ENCODE data around the gene VPS45.
"Not testable (repeated sequence)": the region's sequence is repeated elsewhere in the genome, so short reads cannot be mapped to it uniquely, and the experiment has no call there.

DNA sequence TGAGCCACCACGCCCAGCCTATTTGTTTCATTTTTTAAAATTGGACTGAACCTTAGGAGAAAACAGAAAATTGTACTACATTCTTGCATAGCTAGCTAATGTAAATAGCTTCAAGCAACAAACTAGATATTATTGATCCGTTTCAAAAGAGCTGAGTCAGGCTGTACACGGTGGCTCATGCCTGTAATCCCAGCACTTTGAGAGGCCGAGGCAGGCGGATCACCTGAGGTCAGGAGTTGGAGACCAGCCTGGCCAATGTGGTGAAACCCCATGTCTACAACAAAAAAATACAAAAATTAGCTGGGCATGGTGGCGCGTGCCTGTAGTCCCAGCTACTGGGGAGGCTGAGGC is 118.8 kb downstream of the VPS45 start:
- not testable (repeated sequence) for TF ChIP-seq CTCF (IDR thresholded peaks at IDR 0.05; ENCODE audit: insufficient read depth, low read length); POLR2AphosphoS5 (IDR thresholded peaks at IDR 0.05; ENCODE audit: low read depth)
- TF ChIP-seq, protein P1, sequence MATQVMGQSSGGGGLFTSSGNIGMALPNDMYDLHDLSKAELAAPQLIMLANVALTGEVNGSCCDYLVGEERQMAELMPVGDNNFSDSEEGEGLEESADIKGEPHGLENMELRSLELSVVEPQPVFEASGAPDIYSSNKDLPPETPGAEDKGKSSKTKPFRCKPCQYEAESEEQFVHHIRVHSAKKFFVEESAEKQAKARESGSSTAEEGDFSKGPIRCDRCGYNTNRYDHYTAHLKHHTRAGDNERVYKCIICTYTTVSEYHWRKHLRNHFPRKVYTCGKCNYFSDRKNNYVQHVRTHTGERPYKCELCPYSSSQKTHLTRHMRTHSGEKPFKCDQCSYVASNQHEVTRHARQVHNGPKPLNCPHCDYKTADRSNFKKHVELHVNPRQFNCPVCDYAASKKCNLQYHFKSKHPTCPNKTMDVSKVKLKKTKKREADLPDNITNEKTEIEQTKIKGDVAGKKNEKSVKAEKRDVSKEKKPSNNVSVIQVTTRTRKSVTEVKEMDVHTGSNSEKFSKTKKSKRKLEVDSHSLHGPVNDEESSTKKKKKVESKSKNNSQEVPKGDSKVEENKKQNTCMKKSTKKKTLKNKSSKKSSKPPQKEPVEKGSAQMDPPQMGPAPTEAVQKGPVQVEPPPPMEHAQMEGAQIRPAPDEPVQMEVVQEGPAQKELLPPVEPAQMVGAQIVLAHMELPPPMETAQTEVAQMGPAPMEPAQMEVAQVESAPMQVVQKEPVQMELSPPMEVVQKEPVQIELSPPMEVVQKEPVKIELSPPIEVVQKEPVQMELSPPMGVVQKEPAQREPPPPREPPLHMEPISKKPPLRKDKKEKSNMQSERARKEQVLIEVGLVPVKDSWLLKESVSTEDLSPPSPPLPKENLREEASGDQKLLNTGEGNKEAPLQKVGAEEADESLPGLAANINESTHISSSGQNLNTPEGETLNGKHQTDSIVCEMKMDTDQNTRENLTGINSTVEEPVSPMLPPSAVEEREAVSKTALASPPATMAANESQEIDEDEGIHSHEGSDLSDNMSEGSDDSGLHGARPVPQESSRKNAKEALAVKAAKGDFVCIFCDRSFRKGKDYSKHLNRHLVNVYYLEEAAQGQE (IDR thresholded peaks at IDR 0.05; ENCODE audit: insufficient replicate concordance, low read depth) = not testable (repeated sequence)
